ENCODE results near the gene LPIN2. TPM values are rescaled to one million over a fixed set of nuclear protein-coding genes. Genes with fewer than 3 reads are reported as not detected.
"Not testable (repeated sequence)": the region's sequence is repeated elsewhere in the genome, so short reads cannot be mapped to it uniquely, and the experiment has no call there.

LPIN2 gene
- polyA plus RNA-seq, 10 donors = 13.4 to 20.1 (median 14.9) TPM

GRCh38 chr18:3012136-3013023 lies 564 bp downstream of the LPIN2 start:
- DNase-seq = peak in 2 of 3 donors; percentile 74 to 89

- no peak for DNase-seq
Measured at GRCh38 chr18:3010086-3010485, 2.9 kb downstream of the LPIN2 start.

- DNase-seq = no peak
Measured at GRCh38 chr18:3008541-3008940, 4.4 kb downstream of the LPIN2 start.

GRCh38 chr18:3007491-3007890 lies 5.5 kb downstream of the LPIN2 start:
- no peak for DNase-seq

- DNase-seq = no peak
Measured at GRCh38 chr18:3005462-3005861, 7.5 kb downstream of the LPIN2 start.

- not testable (repeated sequence) for DNase-seq
Measured at GRCh38 chr18:3003766-3004165, 9.2 kb downstream of the LPIN2 start.

- no peak for DNase-seq
Measured at GRCh38 chr18:3002732-3003131, 10.2 kb downstream of the LPIN2 start.

GRCh38 chr18:2998644-2999043 lies 14.3 kb downstream of the LPIN2 start:
- no peak for DNase-seq

- DNase-seq = peak in 1 of 3 donors; percentile 23
Measured at GRCh38 chr18:2997846-2998564, 14.9 kb downstream of the LPIN2 start.

- DNase-seq = peak in 1 of 3 donors; percentile 27
Measured at GRCh38 chr18:2997429-2997828, 15.5 kb downstream of the LPIN2 start.

GRCh38 chr18:2994603-2995432 lies 18.1 kb downstream of the LPIN2 start:
- no peak for DNase-seq

GRCh38 chr18:2994020-2994589 lies 18.8 kb downstream of the LPIN2 start:
- no peak for DNase-seq

- no peak for DNase-seq
Measured at GRCh38 chr18:2992995-2993877, 19.7 kb downstream of the LPIN2 start.

GRCh38 chr18:2990956-2991640 lies 21.8 kb downstream of the LPIN2 start:
- DNase-seq = no peak

- peak in 1 of 3 donors; percentile 77 for DNase-seq
Measured at GRCh38 chr18:2987876-2988790, 24.8 kb downstream of the LPIN2 start.

GRCh38 chr18:2986150-2986865 lies 26.6 kb downstream of the LPIN2 start:
- DNase-seq = no peak

GRCh38 chr18:2985628-2986027 lies 27.3 kb downstream of the LPIN2 start:
- no peak for DNase-seq

- DNase-seq = no peak
Measured at GRCh38 chr18:2984703-2985261, 28.2 kb downstream of the LPIN2 start.

Data from muscle of back (tissue), 11 donors.